ENCODE data around the gene STK17A.
"Not testable (repeated sequence)": the region's sequence is repeated elsewhere in the genome, so short reads cannot be mapped to it uniquely, and the experiment has no call there.

Gene STK17A

GRCh38 chr7:43602256-43602655 lies 19.3 kb downstream of the STK17A start:
- no peak for DNase-seq

DNA sequence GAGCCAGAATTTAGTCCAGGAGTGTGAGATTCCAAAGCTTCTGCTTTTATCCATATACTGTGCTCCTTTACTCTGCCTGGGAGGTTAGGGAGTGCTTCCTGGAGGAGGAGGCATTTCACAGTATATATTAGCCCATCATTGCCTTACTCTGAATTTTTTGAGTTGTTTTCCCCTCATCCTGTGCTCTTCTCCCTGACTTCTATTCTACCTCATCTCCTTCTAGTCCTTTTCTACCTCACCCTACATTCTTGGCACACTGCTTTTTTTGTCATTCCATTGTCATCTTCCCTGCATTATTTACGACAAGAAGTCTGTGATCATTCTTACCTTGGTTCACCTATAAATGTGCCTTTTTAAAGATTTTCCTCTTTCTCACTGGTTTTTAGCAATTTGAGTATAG lies 21.3 kb downstream of the STK17A start:
- no peak for DNase-seq

- no peak for DNase-seq
Observed at GRCh38 chr7:43609097-43609496, 26.2 kb downstream of the STK17A start.

DNA sequence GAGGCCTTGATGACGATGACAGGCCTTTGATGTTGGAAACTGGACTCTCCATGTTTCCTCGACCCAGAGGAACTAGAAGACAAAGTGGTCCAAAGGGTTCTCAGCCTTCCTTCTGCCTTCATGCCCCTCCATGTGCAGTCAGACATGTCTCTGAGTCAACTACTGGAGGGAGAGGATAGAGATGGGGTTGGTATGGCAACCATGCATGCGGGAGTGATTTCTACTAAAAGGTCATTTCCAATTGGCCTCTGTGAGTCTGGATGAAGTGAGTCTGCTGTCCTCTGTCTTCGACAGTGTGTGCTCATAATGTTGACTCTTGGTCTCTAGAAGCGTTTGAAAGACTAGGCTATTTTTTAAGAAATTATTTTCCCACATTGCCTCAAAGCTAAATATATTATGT lies 29.2 kb downstream of the STK17A start:
- no peak for DNase-seq

DNA sequence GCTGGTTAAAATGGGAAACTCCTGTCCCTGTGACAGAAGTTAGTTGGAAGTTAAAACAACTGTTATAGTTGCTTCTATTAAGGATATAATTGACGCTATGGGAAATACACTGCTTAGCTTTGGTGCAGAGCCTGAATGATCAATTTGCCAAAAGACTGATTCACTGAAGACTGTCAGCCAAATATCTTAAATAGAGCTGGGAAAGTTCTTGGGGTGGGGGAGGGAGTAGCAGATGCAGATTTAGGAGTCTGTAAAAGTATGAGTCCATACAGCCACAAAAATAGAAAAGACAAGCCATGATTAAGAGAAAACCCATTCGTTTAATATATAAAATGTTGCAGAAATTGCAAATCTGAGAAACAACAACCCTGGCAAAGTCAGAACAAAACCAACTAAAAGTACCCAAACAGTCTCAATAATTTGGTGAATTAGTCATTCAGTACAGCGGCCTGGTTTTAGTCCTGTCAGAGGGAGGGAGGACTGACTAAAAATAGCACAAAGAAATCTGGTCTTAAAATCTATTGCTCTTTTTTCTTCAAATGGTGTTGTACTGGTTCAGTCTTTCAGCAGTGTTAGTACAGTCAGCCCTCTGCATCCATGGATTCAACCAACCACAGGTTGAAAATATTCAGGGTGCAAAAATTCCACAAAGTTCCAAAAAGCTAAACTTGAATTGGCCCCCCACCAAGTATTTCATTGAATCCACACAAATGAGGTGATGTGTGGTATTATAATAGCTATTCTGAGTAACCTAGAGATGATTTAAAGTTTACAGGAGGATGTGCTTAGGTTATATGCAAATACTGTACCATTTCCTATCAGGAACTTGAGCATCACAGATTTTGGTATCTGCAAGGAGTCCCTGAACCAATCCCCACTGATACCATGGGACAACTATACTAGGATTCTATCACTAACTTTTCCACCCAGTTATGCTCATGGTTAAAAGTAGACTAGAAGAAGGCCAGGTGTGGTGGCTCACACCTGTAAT lies 30.0 kb downstream of the STK17A start:
- DNase-seq, result no peak

DNA sequence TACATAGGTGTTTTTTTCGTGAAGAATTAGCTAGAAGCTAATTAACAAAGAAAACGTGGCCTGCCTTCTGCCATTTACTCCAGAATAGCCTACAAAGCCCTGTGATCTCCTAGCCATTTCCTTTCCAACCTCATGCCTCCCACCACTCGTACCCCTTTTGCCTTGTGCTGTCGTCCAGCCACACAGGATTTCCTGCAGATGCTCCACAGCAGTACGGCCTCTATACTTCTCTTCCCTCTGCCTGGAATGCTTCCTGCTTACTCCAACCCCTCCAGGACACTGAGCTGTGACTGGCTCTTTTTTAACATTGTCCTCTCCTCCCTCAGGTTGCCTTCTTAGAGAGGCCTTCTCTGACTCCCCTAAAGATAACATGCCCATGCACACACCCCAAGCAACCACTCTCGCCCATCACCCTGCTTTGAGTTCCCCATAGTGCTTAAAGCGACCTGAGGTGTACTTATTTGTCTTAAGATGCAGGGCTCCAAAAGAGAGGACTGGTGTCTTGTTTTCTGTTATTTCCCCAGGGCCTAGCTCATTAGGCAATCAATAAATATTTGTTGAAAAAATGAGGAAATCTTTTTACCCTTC lies 32.7 kb downstream of the STK17A start:
- DNase-seq, result no peak

DNA sequence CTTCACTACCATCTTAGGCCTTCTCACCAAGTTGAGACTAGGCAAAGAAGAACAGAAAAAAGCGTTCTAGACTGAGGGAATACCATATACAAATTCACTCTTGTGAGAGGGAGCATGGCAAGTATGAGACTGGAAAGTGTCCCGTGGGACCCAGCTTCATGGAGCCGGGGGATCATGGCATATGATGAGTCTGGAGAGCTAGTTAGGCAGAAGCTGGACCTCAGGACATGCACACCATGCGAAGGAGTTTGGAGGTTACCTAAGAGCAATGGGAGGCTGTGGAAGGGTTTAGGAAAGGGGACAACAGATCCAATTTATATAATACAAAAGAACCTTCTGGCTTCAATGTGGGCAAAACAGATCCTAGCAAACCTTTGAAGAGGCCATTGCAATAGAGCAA lies 34.1 kb downstream of the STK17A start:
- DNase-seq, result no peak

DNA sequence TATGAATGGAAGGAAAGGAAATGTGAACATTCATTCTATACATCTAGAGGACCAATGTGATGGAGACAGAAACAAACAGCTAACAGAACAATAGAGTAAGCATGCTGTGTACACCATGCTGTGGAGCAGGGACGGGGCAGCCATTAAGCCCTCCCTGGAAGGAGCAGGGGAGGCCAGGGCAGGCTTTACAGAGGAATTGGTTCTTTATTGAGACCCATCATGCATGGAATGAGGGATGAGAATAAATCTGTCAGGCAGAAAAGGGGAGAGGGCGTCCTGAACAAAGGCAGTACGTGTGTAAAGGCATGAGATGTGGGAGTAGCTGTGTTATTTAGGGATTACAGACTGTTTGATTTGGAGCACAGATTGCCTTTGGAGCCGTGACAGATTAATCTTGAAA lies 35.2 kb downstream of the STK17A start:
- DNase-seq, result no peak

- no peak for DNase-seq
Observed at GRCh38 chr7:43619213-43620012, 36.5 kb downstream of the STK17A start.

- DNase-seq, result no peak
Observed at GRCh38 chr7:43621729-43622448, 39.0 kb downstream of the STK17A start.

DNA sequence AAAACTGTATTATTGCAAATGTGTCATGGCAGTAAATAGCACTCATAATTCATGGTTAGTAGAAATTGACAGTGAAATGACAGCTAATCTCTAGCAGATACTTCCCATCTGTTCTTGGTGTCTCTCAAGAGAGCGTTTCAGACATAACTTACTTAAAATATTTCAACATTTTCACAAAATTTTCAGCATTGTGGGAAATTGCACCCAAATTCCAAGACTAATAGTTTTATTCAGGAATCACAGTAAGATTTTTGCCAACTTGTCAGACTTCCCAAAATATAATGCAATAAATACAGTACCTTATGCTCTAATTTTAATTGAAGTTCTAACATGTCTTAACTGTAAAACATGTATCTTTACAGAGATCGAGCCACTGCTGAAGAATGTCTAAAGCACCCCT lies 41.2 kb downstream of the STK17A start:
- no peak for DNase-seq

DNA sequence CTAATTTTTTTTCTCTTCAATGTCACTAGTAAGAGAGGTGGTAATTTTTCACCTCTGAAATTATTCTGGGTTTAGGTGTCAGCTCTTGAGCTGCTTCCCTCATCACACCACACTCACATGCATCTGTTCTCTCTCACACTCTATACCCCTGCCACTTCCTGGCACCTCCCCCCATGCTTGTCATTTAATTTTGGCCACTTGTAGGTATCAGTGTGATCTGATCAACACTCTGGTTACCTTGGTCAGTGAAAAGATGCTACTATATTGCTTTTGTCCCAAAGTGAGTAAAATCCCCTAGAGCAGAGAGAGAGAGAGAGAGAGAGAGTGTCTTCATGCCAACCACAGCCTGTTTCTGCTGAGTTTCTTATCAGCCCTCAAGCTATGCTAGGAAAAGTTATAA lies 42.5 kb downstream of the STK17A start:
- no peak for DNase-seq

GRCh38 chr7:43625980-43626379 lies 43.1 kb downstream of the STK17A start:
- DNase-seq, result no peak

DNA sequence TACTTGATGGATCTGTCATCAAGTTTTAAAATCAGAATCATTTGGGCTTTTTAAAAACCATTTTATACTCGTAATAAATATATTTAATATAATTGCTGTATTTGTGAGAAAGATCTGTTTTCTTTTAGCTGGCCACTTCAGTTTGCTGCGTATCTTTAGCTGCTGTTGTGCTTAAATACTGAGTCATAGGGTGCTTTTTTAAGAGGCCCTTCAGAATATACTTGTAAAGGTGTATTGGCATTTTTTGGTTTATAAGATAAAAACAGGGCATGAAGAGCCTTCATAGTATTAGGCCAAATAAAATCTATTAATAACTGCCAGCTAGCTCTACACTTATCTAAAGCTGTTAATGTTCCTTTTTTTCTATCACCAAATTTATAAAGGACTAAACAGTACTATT lies 43.8 kb downstream of the STK17A start:
- DNase-seq, result no peak

GRCh38 chr7:43627798-43628197 lies 44.9 kb downstream of the STK17A start:
- DNase-seq, result not testable (repeated sequence)

GRCh38 chr7:43628431-43628830 lies 45.5 kb downstream of the STK17A start:
- DNase-seq, result no peak

DNA sequence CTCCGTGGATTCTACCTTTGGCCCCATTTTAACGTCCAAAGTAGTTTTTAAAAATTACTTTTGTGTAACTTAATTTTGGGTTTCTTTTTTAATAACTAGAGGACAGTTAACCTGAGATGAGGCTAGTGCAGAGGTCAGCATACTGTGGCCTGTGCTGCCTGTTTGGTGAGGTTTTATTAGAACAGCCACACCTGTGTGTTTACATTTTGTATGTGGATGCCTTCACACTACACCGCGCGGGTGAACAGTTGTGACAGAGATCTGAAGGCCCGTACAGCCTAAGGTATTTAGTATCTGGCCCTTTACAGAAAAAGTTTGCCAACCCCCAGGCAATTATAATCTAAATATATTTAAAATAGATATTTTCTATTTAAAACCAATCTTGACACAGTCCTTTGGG lies 46.9 kb downstream of the STK17A start:
- no peak for DNase-seq

- no peak for DNase-seq
Observed at GRCh38 chr7:43630482-43630881, 47.6 kb downstream of the STK17A start.

DNA sequence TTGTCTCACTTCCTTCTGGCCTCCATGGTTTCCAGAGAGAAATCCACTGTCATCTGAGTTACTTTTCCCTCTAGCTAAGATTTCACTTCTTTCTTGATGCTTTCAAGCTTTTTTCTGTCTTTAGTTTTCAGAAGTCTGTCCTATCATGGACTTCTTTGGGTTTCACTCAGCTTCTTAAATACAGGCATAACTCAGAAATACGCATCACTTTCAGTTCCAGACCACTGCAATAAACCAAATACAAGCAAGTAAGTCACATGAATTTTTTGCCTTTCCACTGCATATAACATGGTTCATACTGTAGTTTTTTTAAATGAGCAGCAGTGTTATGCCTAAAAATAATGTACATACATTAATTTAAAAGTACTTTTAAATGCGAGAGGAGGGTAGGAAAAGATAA lies 48.7 kb downstream of the STK17A start:
- DNase-seq, result no peak

DNA sequence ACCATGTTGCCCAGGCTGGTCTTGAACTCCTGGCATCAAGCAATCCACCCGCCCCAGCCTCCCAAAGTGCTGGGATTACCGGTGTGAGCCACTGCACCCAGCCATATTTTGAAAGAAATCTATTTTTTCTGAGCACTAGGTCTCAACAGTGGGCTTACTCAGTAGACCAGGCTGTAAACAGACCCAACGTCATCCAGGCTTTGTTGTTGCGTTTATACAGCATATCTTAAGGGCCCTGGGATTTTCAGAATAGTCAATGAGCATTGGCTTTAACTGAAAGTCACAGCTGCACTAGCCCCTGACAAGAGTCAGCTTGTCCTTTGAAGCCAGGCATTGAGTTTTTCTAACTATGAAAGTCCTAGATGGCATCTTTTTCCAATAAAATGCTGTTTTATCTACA lies 49.8 kb downstream of the STK17A start:
- DNase-seq, result no peak

- DNase-seq, result no peak
Observed at GRCh38 chr7:43634384-43634783, 51.5 kb downstream of the STK17A start.

GRCh38 chr7:43636093-43636492 lies 53.2 kb downstream of the STK17A start:
- no peak for DNase-seq

Measured in NCI-H2081 treated with DMSO at 0.1 percent for 48 hours (cell line).